ENCODE results near the gene SUPV3L1.

Gene SUPV3L1

DNA sequence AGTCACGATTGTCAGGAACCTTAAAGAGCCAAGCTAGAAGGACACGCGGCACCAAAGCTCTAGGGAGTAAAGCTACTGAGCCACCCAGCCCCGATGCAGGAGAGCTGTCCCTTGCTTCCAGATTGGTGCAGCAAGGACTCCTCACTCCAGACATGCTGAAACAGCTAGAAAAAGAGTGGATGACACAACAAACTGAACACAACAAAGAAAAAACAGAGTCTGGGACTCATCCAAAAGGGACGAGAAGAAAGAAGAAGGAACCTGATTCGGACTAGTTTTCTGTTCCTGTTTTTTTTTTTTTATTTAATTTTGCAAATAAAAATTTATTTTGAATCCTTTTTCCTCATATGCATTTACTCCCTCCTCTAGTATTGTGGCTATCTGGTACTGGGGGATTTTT lies 28.7 kb downstream of the SUPV3L1 start:
- no peak for DNase-seq

DNA sequence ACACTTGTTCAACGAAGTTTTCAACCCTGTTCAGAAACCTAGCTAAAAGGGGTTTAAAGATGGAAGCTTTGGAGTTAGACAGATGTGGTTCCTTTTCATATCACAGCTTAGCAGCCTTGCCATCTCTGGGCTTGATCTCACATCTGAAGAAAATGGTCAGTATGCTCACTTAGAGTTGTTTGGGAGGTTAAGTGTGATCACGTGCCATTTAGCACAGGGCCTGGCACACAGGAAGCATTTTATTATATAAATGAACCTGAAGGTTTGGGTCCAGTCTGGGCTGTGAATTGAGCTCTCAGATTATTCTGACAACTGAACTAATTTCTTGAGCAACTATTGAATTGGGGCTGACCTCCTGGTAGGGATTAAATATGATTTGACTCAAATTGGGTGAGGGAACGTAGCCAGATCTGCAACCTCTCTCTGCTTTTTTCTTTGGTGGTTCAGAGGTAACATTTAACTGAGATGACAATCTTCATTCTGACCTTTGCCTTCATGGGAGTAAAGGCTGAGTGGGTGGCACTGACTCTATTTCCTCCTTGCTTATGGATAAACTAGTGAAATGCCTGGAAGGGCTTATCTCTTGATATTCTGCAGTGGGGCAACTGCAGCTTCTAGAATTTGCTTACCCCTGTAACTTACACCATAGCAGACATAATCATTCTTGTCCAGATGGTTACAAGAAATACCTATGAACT lies 29.9 kb downstream of the SUPV3L1 start:
- no peak for DNase-seq

GRCh38 chr10:69211104-69211503 lies 31.1 kb downstream of the SUPV3L1 start:
- no peak for DNase-seq

DNA sequence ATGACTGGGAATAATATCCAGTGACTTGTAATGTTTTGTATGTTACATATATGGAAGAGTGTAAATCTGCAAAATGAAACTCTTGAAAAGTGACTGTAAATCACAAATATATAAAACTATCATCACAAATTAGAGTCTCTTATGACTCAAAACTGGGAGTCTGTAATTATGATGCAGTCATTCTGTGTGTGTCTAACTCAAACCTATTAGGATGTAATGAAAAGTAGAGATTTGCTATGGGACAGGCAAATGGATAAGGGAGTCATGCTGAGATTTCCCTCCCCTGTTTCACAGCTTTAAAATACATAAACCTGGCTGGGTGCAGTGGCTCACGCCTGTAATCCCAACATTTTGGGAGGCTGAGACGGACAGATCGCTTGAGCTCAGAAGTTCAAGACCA lies 31.5 kb downstream of the SUPV3L1 start:
- no peak for DNase-seq

- no peak for DNase-seq
These were observed 33.7 kb downstream of the SUPV3L1 start for GRCh38 chr10:69213591-69214311.

DNA sequence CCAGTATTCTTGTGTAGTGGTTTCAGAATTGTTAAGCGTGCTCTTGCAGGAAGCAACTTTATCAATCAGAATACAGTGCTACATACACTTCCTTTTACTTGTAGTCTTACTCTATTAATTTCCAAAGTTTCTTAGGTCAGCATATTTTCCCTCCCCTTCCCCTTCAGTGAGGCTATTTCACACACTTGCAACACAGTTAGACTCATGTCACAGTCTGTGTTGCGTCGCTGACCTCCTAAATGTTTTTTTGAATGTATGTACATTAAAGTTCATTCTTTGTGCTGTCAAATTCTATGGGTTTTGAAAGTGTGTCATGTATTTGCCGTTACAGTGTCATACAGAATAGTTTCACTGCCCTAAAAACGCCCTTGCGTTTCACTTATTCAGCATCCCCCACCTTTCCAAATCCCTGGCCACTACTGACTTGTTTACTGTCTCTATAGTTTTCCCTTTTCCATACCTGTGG lies 34.7 kb downstream of the SUPV3L1 start:
- no peak for DNase-seq

DNA sequence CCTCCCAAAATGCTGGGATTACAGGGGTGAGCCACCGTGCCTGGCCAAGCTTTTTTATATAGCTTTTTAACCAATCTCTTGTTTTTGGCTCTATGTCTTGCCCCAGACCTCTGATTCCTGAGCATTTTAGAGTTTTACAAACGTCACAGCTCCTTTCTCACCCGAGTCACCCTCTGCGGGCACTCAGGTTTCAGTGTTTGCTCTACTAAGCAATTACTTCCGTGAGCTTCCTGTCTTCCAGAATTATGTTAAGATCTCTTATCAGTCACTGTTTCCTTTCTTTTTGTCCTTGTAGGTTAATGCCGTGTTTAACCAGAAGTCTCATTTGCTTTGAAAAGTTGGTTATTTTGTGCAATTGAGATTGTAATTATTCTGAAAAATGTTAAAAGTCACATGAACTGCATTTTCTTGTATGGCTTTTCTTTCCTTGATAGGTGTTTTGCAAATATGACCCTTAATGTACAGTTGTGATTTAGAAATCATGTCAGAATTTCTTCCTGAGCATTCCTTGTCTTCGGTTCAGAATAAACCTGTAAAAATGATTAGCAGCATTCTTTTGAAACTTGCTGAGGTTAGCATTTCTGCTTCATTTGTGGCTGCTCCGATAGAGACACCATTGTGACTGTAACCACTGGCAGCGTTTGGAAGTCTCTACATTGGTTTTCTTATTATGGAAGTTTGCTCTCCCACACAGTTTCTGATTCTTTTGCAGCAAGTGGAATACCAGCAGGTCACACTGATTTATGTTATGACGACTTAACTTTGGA lies 35.6 kb downstream of the SUPV3L1 start:
- DNase-seq, result peak in 1 of 2 donors; percentile 22

DNA sequence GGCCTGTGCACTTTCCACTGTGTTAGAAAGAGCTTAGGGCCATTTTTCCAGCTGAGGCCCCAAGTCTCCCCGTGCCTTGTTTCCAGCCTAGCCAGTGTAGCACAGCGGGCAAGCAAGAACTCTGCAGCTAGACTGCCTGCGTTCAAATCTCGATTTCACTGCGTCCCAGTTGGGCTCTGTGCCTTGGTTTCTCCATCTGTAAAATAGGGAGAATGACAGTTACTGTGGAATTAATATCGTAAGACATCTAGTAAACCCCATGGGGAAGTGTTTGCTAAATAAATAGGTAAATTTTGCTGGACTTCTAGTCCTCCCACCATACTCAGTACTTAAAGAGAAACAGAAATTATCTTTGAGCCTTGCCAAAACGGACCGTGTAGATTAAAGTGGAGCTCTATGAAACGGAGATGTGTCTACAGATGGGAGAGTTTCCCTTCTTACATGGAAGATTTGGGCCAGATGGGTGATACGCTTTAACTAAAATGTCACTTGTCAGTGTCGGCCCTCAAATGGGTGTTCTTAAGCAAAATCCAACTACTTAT lies 36.6 kb downstream of the SUPV3L1 start:
- no peak for DNase-seq

GRCh38 chr10:69217119-69217754 lies 37.2 kb downstream of the SUPV3L1 start:
- no peak for DNase-seq

DNA sequence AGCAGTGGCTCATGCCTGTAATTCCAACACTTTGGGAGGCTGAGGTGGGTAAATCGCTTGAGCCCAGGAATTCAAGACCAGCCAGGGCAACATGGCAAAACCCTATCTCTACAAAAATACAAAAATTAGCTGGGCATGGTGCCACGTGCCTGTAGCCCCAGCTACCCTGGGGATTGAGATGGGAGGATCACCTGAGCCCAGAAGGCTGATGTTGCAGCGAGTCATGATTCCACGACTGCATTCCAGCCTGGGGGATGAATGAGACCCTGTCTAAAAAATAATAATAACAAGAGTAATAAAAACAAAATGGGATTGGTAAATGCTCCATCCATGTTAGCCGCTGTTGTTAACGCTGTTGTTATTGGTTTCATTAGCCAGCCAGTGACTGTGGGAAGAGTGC lies 38.8 kb downstream of the SUPV3L1 start:
- DNase-seq, result no peak

DNA sequence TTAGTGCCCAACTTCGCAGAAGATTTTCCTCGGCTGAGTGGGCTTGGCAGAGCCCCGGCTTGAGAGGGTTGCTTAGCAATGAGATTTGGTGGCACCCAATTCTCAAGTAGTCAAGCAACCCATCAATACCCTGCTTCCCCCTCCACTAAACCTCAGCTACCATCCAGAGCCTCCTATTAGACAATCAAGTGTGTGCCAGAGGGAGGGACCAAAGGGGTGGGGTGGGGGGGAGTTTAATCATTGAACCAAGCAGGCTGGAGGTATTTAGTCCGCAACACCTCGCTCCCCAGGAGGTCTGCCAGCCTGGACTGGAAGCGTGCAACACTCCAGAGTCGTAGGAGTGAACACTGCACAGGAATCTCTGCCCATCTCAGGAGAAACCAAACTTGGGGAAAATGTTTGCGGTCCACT lies 40.0 kb downstream of the SUPV3L1 start, which contains the start of gene HKDC1:
Gene HKDC1 (plus strand): TSS at position 292 of the 411 bp plus-strand sequence. CDS start 104 bp downstream, at position 396.
- no peak for DNase-seq

DNA sequence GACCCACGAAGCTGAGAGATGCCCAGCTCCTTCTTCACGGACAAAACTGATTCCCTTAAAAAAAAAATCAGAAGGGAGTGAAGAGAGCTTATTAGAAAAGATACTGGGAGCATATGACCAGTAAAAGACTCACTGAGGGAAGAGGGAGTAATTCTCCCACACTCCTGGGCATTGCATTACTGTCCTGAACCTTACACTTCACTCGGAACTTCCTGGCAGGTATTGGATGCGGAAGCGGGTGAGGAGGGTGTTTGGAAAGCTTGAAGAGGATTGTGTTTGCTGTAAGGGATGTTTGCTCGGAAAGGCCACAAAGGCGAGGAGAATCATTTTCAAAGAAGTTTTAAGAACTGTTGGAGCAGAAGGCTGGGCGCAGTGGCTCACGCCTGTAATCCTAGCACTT lies 40.5 kb downstream of the SUPV3L1 start:
- DNase-seq, result no peak

- peak; percentile 50 to 68 for DNase-seq
These were observed 42.4 kb downstream of the SUPV3L1 start for GRCh38 chr10:69222157-69223027.

GRCh38 chr10:69223028-69223342 lies 43.0 kb downstream of the SUPV3L1 start:
- DNase-seq, result no peak

DNA sequence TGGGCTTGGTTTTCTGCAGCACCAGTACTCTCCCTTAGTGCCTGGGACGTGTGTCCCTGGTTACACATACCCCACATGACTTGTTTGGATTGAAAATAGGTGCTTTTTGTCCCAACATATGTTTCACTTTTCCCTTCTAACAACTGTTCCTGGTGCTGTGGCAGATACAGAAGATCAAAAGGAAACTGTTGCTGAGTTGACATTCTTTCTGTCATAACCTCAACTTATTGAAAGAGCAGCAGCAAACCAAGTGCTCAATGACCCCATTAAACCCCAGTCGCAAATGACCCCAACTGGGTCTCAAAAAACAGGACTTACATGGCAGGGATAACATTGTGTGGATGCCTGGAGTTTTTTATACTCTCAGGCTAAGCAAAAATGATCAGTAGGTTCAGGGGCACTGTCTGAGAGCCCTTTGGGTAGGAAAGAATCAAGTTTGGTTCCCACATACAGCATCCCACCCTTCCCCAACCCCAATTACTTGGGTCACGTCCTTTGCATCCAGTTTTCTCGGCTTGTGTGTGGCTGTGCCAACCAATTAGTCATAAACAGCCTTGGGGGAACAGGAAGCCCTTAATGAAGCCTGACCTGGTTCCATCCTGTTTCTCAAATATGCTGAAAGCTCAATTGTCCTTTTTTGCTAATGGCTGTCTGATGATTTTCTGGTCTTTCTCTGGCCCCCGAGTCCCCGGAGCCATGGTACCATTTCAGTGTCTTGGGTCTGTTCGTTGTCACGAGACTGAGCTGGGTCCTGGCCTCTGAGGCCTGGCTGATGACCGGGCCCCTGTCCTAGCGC lies 45.0 kb downstream of the SUPV3L1 start:
- DNase-seq, result no peak

DNA sequence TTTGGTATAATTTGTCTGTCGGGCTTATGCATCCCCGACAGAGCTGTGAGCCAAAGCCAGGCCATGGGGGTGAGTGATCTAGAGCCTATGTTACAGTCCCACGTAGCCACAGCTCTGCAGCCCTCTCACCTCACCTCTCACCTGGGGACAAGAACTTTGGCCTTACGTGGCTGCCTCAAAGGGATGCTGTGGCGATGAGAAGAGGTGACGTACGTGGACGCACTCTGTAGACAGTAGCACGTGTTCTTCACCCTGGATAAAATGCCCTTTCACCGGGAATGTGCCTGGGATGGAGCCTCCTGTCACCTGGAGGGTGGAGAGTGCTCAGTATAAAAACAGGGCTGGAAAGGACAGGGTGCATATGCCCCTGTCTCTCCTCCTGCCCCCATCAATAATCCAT lies 45.6 kb downstream of the SUPV3L1 start:
- no peak for DNase-seq

DNA sequence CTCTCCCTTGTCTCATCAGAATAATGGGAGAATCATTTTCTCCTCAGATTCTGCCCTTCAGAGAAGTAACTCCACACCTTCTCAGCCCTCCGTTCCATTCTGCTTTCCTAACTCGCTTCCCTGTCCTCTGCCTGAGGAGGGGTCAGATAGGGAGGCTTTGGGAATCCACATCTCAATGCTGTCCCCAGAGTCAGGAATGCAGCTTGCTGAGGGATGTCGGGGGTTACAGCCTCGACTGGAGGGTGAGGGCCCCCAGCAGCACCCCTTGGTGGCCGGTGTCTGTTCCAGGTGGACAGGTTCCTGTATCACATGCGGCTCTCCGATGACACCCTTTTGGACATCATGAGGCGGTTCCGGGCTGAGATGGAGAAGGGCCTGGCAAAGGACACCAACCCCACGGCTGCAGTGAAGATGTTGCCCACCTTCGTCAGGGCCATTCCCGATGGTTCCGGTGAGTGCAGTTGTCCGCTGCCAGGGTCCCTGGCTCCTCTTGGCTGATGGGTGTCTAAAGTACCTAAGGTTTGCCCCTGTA lies 47.0 kb downstream of the SUPV3L1 start:
- DNase-seq, result no peak

GRCh38 chr10:69228151-69228550 lies 48.1 kb downstream of the SUPV3L1 start:
- DNase-seq, result no peak

- no peak for DNase-seq
These were observed 49.5 kb downstream of the SUPV3L1 start for GRCh38 chr10:69229616-69229916.

DNA sequence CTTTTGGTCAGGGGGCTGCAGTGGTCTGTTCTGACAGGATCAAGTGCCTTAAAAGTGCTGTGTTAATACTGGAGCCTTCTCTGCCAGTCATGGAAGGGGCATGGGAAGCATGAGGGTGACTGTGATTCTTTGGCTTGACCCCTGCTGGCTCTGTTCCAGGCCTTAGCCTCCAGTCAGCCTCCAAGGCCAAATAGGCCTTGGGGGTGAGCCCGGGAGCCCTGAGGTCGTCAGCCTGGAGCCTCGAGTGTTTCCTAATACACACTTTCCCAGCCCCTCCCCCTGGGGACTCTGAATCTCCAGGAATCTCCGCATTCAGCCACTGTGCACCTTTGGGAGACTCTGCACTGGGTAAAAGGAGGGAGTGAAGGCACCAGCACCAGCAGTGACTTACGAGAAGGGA lies 50.1 kb downstream of the SUPV3L1 start:
- no peak for DNase-seq

DNA sequence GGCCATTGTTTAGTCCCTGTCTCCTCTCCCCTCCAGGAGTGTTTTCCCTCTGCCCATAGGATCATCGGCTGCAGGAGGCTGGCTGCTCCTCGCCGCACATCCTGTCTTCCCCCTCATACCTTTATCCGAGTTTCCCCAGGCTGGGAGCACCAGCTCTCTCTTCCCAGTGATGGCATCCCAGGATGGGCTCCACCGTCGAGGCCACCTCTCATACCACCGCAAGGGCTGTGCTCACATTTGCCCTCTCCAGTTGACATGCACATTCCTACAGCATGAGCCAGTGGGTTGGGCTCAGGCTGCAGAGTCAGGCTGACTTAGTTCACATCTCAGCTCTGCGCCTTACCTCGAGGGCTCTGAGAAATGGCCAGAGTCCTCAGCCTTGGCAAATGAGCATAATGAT lies 52.2 kb downstream of the SUPV3L1 start:
- DNase-seq, result no peak

Measured in CD4-positive, alpha-beta T cell treated with Interleukin-1 beta for 1 hour (primary cell).